Measurements from ENCODE around the gene CCDC57.

The CCDC57 gene

GRCh38 chr17:82086941-82087906 is 125.4 kb downstream of the CCDC57 start:
- no peak for DNase-seq
- Histone ChIP-seq H2BK5ac (ENCODE audit: low read depth, low read length, poor library complexity, severe bottlenecking) (no peak overlapping the region), H3K4ac (ENCODE audit: low read depth in 1 of 2, low read length in 2 of 2) (no peak overlapping the region), H3K18ac (ENCODE audit: low read depth in 1 of 2, low read length in 2 of 2) (no peak overlapping the region), H3K27me3 (ENCODE audit: control insufficient read depth in 1 of 2, insufficient read depth in 1 of 2, low read length in 2 of 2) (no peaks in the 10 kb centered on the region), H3K36me3 (ENCODE audit: control insufficient read depth in 1 of 2, insufficient read depth in 2 of 2, low read depth in 1 of 2, low read length in 2 of 2) (peaks cover 97 to 100% of the 10 kb centered on the region in 2 experiments), H4K8ac (ENCODE audit: low read length) (no peak overlapping the region), H3K9me3 (ENCODE audit: control insufficient read depth, low read length) (no peaks in the 10 kb centered on the region), H2AFZ (ENCODE audit: low read depth, low read length) (no peak overlapping the region), H3K4me2 (ENCODE audit: low read length, poor library complexity, severe bottlenecking) (no peak overlapping the region), H3K14ac (ENCODE audit: low read length in 2 of 2) (no peak overlapping the region), H3K4me1 (ENCODE audit: control insufficient read depth, insufficient read depth, low read depth, low read length) (no peaks in the 10 kb centered on the region), H3K79me1 (replicated peaks; ENCODE audit: low read length, poor library complexity, severe bottlenecking) (peaks cover 54% of the 10 kb centered on the region), H2BK120ac (ENCODE audit: low read depth, low read length) (no peak overlapping the region), H4K91ac (ENCODE audit: low read length) (no peak overlapping the region), H3K23ac (ENCODE audit: low read length in 2 of 2) (no peak overlapping the region), H3K9ac (ENCODE audit: low read length) (no peak overlapping the region), H2BK15ac (ENCODE audit: low read depth, poor library complexity, severe bottlenecking) (no peak overlapping the region), H2BK12ac (ENCODE audit: low read length in 2 of 2) (no peak overlapping the region), H3K27ac (ENCODE audit: low read length, poor library complexity, severe bottlenecking) (no peak overlapping the region), H2AK5ac (ENCODE audit: low read length, severe bottlenecking) (no peak overlapping the region), H3K4me3 (ENCODE audit: insufficient read depth in 1 of 2, low read depth in 1 of 2, low read length in 2 of 2) (no peak overlapping the region)
- WGBS = 96% methylated on average over 39 of the region's 39 CpGs

GRCh38 chr17:82085931-82086764 is 126.5 kb downstream of the CCDC57 start:
- no peak overlapping the region for H2BK15ac ChIP-seq (ENCODE audit: low read depth, poor library complexity, severe bottlenecking)
- no peak overlapping the region for H4K8ac ChIP-seq (ENCODE audit: low read length)
- H3K4me2 ChIP-seq (ENCODE audit: low read length, poor library complexity, severe bottlenecking) = no peak overlapping the region
- no peaks in the 10 kb centered on the region for H3K9me3 ChIP-seq (ENCODE audit: control insufficient read depth, low read length)
- no peak overlapping the region for H2AFZ ChIP-seq (ENCODE audit: low read depth, low read length)
- H3K4me3 ChIP-seq (ENCODE audit: insufficient read depth in 1 of 2, low read depth in 1 of 2, low read length in 2 of 2) = no peak overlapping the region
- no peak overlapping the region for H2BK5ac ChIP-seq (ENCODE audit: low read depth, low read length, poor library complexity, severe bottlenecking)
- no peaks in the 10 kb centered on the region for H3K27me3 ChIP-seq (ENCODE audit: control insufficient read depth in 1 of 2, insufficient read depth in 1 of 2, low read length in 2 of 2)
- no peak overlapping the region for H3K23ac ChIP-seq (ENCODE audit: low read length in 2 of 2)
- WGBS = 96% methylated on average over 25 of the region's 25 CpGs
- no peak overlapping the region for H4K91ac ChIP-seq (ENCODE audit: low read length)
- no peak overlapping the region for H2AK5ac ChIP-seq (ENCODE audit: low read length, severe bottlenecking)
- H2BK120ac ChIP-seq (ENCODE audit: low read depth, low read length) = no peak overlapping the region
- H3K14ac ChIP-seq (ENCODE audit: low read length in 2 of 2) = no peak overlapping the region
- H3K79me1 ChIP-seq (replicated peaks; ENCODE audit: low read length, poor library complexity, severe bottlenecking) = peaks cover 51% of the 10 kb centered on the region
- no peak overlapping the region for H3K18ac ChIP-seq (ENCODE audit: low read depth in 1 of 2, low read length in 2 of 2)
- peaks cover under 1% of the 10 kb centered on the region for H3K4me1 ChIP-seq (ENCODE audit: control insufficient read depth, insufficient read depth, low read depth, low read length)
- H2BK12ac ChIP-seq (ENCODE audit: low read length in 2 of 2) = no peak overlapping the region
- H3K4ac ChIP-seq (ENCODE audit: low read depth in 1 of 2, low read length in 2 of 2) = no peak overlapping the region
- H3K27ac ChIP-seq (ENCODE audit: low read length, poor library complexity, severe bottlenecking) = no peak overlapping the region
- H3K9ac ChIP-seq (ENCODE audit: low read length) = no peak overlapping the region
- peaks cover 96 to 100% of the 10 kb centered on the region in 2 experiments for H3K36me3 ChIP-seq (ENCODE audit: control insufficient read depth in 1 of 2, insufficient read depth in 2 of 2, low read depth in 1 of 2, low read length in 2 of 2)
- DNase-seq = no peak

- Histone ChIP-seq H2BK15ac (ENCODE audit: low read depth, poor library complexity, severe bottlenecking) (no peak overlapping the region), H3K14ac (ENCODE audit: low read length in 2 of 2) (no peak overlapping the region)
- 92% methylated on average over 49 of the region's 49 CpGs for WGBS
Measured at GRCh38 chr17:82085031-82085861, 127.4 kb downstream of the CCDC57 start.

More at GRCh38 chr17:82085031-82085861, 127.4 kb downstream of the CCDC57 start:
- Histone ChIP-seq H2BK12ac (ENCODE audit: low read length in 2 of 2) (no peak overlapping the region), H3K18ac (ENCODE audit: low read depth in 1 of 2, low read length in 2 of 2) (no peak overlapping the region), H3K4me2 (ENCODE audit: low read length, poor library complexity, severe bottlenecking) (no peak overlapping the region), H3K27me3 (ENCODE audit: control insufficient read depth in 1 of 2, insufficient read depth in 1 of 2, low read length in 2 of 2) (no peaks in the 10 kb centered on the region), H3K36me3 (ENCODE audit: control insufficient read depth in 1 of 2, insufficient read depth in 2 of 2, low read depth in 1 of 2, low read length in 2 of 2) (peaks cover 97 to 100% of the 10 kb centered on the region in 2 experiments), H3K27ac (ENCODE audit: low read length, poor library complexity, severe bottlenecking) (no peak overlapping the region), H2BK120ac (ENCODE audit: low read depth, low read length) (no peak overlapping the region), H4K8ac (ENCODE audit: low read length) (no peak overlapping the region), H3K9ac (ENCODE audit: low read length) (no peak overlapping the region), H2BK5ac (ENCODE audit: low read depth, low read length, poor library complexity, severe bottlenecking) (no peak overlapping the region), H2AK5ac (ENCODE audit: low read length, severe bottlenecking) (no peak overlapping the region), H3K9me3 (ENCODE audit: control insufficient read depth, low read length) (no peaks in the 10 kb centered on the region), H3K4ac (ENCODE audit: low read depth in 1 of 2, low read length in 2 of 2) (no peak overlapping the region), H3K79me1 (replicated peaks; ENCODE audit: low read length, poor library complexity, severe bottlenecking) (peaks cover 52% of the 10 kb centered on the region), H3K23ac (ENCODE audit: low read length in 2 of 2) (no peak overlapping the region), H2AFZ (ENCODE audit: low read depth, low read length) (no peak overlapping the region), H4K91ac (ENCODE audit: low read length) (no peak overlapping the region), H3K4me1 (ENCODE audit: control insufficient read depth, insufficient read depth, low read depth, low read length) (peaks cover 3% of the 10 kb centered on the region), H3K4me3 (ENCODE audit: insufficient read depth in 1 of 2, low read depth in 1 of 2, low read length in 2 of 2) (no peak overlapping the region)
- no peak for DNase-seq
